ENCODE results near the gene ADGRL3. TPM values are rescaled to one million over a fixed set of nuclear protein-coding genes. Genes with fewer than 3 reads are reported as not detected.
"Not testable (repeated sequence)": the region's sequence is repeated elsewhere in the genome, so short reads cannot be mapped to it uniquely, and the experiment has no call there.

The ADGRL3 gene
- total and polyA plus RNA-seq, 3 experiments from 2014 or later = not detected

DNA sequence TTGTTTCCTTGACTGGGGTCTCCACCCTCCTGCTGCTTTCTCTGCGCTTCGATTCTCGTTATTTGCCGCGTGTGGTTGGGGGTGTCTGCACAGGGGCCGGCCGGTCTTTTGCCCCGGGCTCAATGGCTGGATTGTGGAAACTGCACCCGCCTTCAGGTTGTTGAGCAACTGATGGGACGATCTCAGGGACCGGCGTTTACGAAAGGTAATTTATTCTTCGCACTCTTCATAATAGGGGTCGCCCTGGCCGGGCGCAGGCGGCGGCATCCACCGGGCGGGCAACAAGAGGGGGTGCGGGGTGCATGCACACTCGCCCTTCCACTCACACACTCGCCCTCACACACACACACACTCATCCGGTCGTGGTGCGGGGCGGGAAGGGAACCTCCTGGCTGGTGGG, 1.4 kb downstream of the ADGRL3 start:
- Mint-ChIP-seq H3K36me3 (peaks cover 0 to 4% (median 0%) of the 10 kb centered on the region in 3 donors), H3K27ac (no peak overlapping the region)
- CTCF ChIA-PET = no interaction called here

DNA sequence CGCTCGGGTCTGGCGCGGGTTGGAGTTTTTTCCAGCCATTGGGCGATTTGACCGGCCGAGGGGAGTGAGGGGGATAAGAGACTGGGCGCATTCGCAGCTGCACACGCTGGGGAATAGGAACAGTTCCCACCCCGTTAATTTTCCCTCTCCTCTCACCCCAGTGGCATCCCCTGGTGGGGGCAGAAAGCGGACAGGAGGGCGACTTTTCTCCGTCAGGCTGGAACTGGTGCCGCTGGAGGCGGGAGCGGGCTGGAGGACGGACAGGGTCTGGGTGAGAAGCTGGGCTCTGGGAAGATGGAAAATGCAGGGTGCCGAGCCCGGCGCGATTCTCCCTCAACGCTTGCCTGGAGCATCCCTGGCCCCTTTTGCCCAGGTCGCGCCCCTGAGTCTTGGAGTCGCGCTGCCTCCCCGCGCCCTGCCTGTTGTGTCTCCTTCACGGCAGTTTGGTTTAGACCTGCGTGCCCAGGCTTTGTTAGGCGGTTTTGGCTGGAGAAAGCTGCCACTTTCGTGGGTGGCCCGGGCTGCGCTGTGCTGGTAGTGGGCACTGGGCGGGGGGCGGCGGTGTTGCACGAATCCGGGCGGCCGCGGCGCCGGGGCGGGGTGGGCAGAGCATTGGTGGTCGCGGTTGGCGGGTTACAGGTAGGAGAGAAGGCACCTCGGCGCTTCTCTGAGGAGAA, 2.0 kb downstream of the ADGRL3 start:
- Histone ChIP-seq H3K36me3 (ENCODE audit: insufficient read depth, low read length) (no peaks in the 10 kb centered on the region), H3K9me3 (ENCODE audit: low read length) (no peaks in the 10 kb centered on the region), H3K27me3 (ENCODE audit: insufficient read depth, low read length, poor library complexity, severe bottlenecking) (no peaks in the 10 kb centered on the region), H3K27ac (ENCODE audit: low read depth, low read length) (no peak overlapping the region), H3K4me3 (ENCODE audit: low read length) (no peak overlapping the region), H3K4me1 (ENCODE audit: insufficient read depth, low read length) (no peaks in the 10 kb centered on the region)
- Mint-ChIP-seq H3K27ac (no peak overlapping the region), H3K4me3 (no peak overlapping the region), H3K27me3 (peaks cover 27% of the 10 kb centered on the region in 2 donors), H3K9me3 (peaks cover 1 to 32% (median 12%) of the 10 kb centered on the region in 5 donors), H3K4me1 (no peaks in the 10 kb centered on the region), H3K36me3 (peaks cover 0 to 4% (median 0%) of the 10 kb centered on the region in 3 donors)
- no peak for DNase-seq
- CTCF ChIA-PET = no interaction called here
- POLR2A ChIA-PET = no interaction called here

More for the DNA sequence above, 1.4 kb downstream of the ADGRL3 start:
- Histone ChIP-seq H3K36me3 (ENCODE audit: insufficient read depth, low read length) (no peaks in the 10 kb centered on the region), H3K9me3 (ENCODE audit: low read length) (no peaks in the 10 kb centered on the region), H3K4me3 (ENCODE audit: low read length) (no peak overlapping the region), H3K27me3 (ENCODE audit: insufficient read depth, low read length, poor library complexity, severe bottlenecking) (no peaks in the 10 kb centered on the region), H3K4me1 (ENCODE audit: insufficient read depth, low read length) (no peaks in the 10 kb centered on the region), H3K27ac (ENCODE audit: low read depth, low read length) (no peak overlapping the region)
- POLR2A ChIA-PET = no interaction called here
- H3K9me3 Mint-ChIP-seq = peaks cover 0 to 32% (median 12%) of the 10 kb centered on the region in 5 donors
- peaks cover 27% of the 10 kb centered on the region in 2 donors for H3K27me3 Mint-ChIP-seq
- no peak for DNase-seq
- no peak overlapping the region for H3K4me3 Mint-ChIP-seq
- H3K4me1 Mint-ChIP-seq = no peaks in the 10 kb centered on the region

DNA sequence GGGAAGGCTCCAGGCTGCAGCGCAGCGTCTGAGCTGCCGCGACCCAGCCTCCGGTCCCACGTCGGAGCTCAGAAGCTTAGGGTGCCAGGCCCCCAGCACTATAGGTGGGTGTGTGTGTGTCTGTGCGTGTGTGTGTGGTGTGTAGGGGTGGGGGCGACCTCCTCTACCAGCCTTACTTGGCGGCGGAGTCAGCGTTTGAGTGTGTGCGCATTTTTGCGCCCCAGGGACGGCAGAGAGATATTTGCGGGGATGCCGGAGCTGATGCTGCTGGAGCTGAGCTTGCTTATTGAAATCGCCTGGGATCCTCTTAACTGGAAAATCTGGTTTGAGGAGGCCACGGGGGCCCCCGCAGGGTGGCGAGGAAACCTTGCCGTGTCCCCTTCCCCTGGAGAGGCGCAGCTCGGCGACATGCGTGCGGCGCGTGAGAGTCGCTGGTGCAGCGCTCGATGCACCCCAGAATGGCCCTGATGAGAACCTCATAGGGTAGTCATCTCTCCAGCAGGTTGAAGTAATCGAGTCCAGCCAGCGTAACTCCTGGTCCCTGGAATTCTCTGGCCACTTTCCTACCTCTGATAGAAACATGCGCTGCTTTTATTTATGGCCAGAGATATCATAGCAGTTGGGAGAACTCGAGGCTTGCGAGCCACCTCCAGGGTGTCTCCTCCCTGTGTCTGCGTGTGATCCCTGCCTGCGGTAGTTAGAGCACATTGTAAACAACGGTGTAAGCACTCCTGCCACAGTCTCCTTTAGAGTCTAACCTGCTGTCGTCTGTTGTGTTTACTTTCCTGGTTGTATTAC, 2.7 kb downstream of the ADGRL3 start:
- Mint-ChIP-seq H3K4me3 (no peak overlapping the region), H3K27ac (no peak overlapping the region), H3K36me3 (peaks cover 0 to 4% (median 0%) of the 10 kb centered on the region in 3 donors), H3K4me1 (no peaks in the 10 kb centered on the region), H3K9me3 (peaks cover 4 to 32% (median 13%) of the 10 kb centered on the region in 5 donors), H3K27me3 (peaks cover 27% of the 10 kb centered on the region in 2 donors)
- ChIA-PET CTCF (no interaction called here), POLR2A (no interaction called here)
- H3K27me3 ChIP-seq (ENCODE audit: insufficient read depth, low read length, poor library complexity, severe bottlenecking) = no peaks in the 10 kb centered on the region
- no peak for DNase-seq
- no peak overlapping the region for H3K27ac ChIP-seq (ENCODE audit: low read depth, low read length)
- H3K4me3 ChIP-seq (ENCODE audit: low read length) = no peak overlapping the region
- no peaks in the 10 kb centered on the region for H3K4me1 ChIP-seq (ENCODE audit: insufficient read depth, low read length)
- H3K9me3 ChIP-seq (ENCODE audit: low read length) = no peaks in the 10 kb centered on the region
- no peaks in the 10 kb centered on the region for H3K36me3 ChIP-seq (ENCODE audit: insufficient read depth, low read length)

DNA sequence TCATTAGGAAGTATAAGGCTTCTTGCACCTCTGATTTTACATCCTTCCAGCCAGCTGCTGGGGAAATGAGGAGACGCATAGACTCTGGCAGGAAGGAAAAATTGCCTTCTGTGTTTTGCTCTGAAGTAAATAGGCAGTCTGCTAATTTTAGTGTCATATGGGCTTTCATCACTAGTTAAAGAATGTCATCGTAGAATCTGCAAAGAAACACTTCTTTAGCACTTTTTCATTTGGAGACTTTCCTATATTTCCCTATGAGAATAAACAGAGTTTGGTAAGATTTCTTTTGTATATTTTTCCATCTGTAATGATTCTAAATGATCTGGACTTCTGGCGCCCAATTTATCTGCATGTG, 3.3 kb downstream of the ADGRL3 start:
- Mint-ChIP-seq H3K27ac (no peak overlapping the region), H3K4me1 (no peaks in the 10 kb centered on the region), H3K36me3 (peaks cover 0 to 4% (median 0%) of the 10 kb centered on the region in 3 donors), H3K4me3 (no peak overlapping the region), H3K27me3 (peaks cover 27% of the 10 kb centered on the region in 2 donors), H3K9me3 (peaks cover 10 to 34% (median 13%) of the 10 kb centered on the region in 5 donors)
- H3K4me1 ChIP-seq (ENCODE audit: insufficient read depth, low read length) = no peaks in the 10 kb centered on the region
- ChIA-PET CTCF (no interaction called here), POLR2A (no interaction called here)
- H3K27me3 ChIP-seq (ENCODE audit: insufficient read depth, low read length, poor library complexity, severe bottlenecking) = no peaks in the 10 kb centered on the region
- H3K4me3 ChIP-seq (ENCODE audit: low read length) = no peak overlapping the region
- no peaks in the 10 kb centered on the region for H3K36me3 ChIP-seq (ENCODE audit: insufficient read depth, low read length)
- no peaks in the 10 kb centered on the region for H3K9me3 ChIP-seq (ENCODE audit: low read length)
- H3K27ac ChIP-seq (ENCODE audit: low read depth, low read length) = no peak overlapping the region
- DNase-seq = no peak

DNA sequence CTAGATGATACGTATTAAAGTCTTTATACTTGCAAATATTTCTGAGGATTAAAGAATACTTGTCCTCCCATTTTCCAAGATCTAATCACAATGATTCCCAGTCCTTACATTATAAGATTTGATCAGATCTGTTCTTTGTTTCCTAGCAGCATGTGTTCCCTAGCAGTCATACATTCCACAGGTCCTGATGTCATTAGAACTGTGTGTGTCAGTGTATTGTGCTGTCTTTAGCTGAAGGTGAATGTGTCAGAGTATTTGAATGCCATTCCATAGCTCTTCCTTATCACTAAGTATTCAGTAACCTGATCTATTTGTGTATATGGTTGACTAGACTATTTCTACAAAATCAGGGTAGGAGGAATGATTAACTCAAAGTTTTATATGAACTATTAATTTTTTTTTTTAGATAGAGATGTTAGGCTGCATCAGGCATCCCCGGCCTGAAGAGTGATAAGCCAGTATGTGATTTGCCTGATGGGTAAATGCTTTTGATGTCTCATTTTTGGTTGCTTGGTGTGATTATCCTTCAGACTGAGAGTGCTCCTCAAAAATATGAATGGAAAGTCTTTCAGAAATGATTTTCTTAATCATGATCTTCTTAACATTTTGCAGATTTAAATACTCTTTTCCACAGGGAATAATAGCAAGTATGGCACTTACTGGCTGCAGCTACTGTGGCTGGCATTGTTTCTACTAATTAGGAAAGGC, 4.4 kb downstream of the ADGRL3 start:
- Histone ChIP-seq H3K4me3 (ENCODE audit: low read length) (no peak overlapping the region), H3K27me3 (ENCODE audit: insufficient read depth, low read length, poor library complexity, severe bottlenecking) (no peaks in the 10 kb centered on the region), H3K36me3 (ENCODE audit: insufficient read depth, low read length) (no peaks in the 10 kb centered on the region), H3K9me3 (ENCODE audit: low read length) (no peaks in the 10 kb centered on the region), H3K4me1 (ENCODE audit: insufficient read depth, low read length) (no peaks in the 10 kb centered on the region), H3K27ac (ENCODE audit: low read depth, low read length) (no peak overlapping the region)
- CTCF ChIA-PET = no interaction called here
- no peak overlapping the region for H3K4me3 Mint-ChIP-seq
- POLR2A ChIA-PET = no interaction called here
- peaks cover 9 to 25% (median 11%) of the 10 kb centered on the region in 5 donors for H3K9me3 Mint-ChIP-seq
- no peak for DNase-seq
- H3K4me1 Mint-ChIP-seq = no peaks in the 10 kb centered on the region
- H3K27me3 Mint-ChIP-seq = peaks cover 19 to 20% of the 10 kb centered on the region in 2 donors
- no peak overlapping the region for H3K27ac Mint-ChIP-seq
- peaks cover 0 to 2% (median 0%) of the 10 kb centered on the region in 3 donors for H3K36me3 Mint-ChIP-seq

GRCh38 chr4:61205066-61205465, 4.9 kb downstream of the ADGRL3 start:
- no peak overlapping the region for H3K27ac Mint-ChIP-seq
- H3K9me3 ChIP-seq (ENCODE audit: low read length) = no peaks in the 10 kb centered on the region
- no peaks in the 10 kb centered on the region for H3K27me3 ChIP-seq (ENCODE audit: insufficient read depth, low read length, poor library complexity, severe bottlenecking)
- ChIA-PET POLR2A (no interaction called here), CTCF (no interaction called here)
- DNase-seq = no peak
- H3K4me3 ChIP-seq (ENCODE audit: low read length) = no peak overlapping the region
- no peak overlapping the region for H3K27ac ChIP-seq (ENCODE audit: low read depth, low read length)
- H3K4me1 Mint-ChIP-seq = no peaks in the 10 kb centered on the region
- H3K36me3 ChIP-seq (ENCODE audit: insufficient read depth, low read length) = no peaks in the 10 kb centered on the region
- no peaks in the 10 kb centered on the region for H3K4me1 ChIP-seq (ENCODE audit: insufficient read depth, low read length)
- no peaks in the 10 kb centered on the region for H3K36me3 Mint-ChIP-seq
- H3K9me3 Mint-ChIP-seq = peaks cover 7 to 26% (median 12%) of the 10 kb centered on the region in 5 donors
- H3K4me3 Mint-ChIP-seq = no peak overlapping the region
- H3K27me3 Mint-ChIP-seq = peaks cover 16 to 18% of the 10 kb centered on the region in 2 donors

GRCh38 chr4:61207156-61207555, 7.0 kb downstream of the ADGRL3 start:
- POLR2A ChIA-PET; H3K4me3 Mint-ChIP-seq; H3K9me3 ChIP-seq (ENCODE audit: low read length); H3K27ac Mint-ChIP-seq; H3K36me3 Mint-ChIP-seq; H3K4me1 ChIP-seq (ENCODE audit: insufficient read depth, low read length); H3K4me3 ChIP-seq (ENCODE audit: low read length); H3K4me1 Mint-ChIP-seq; H3K36me3 ChIP-seq (ENCODE audit: insufficient read depth, low read length); CTCF ChIA-PET; H3K27me3 ChIP-seq (ENCODE audit: insufficient read depth, low read length, poor library complexity, severe bottlenecking); DNase-seq; H3K27ac ChIP-seq (ENCODE audit: low read depth, low read length): not testable (repeated sequence)
- peaks cover 6 to 13% of the 10 kb centered on the region in 2 donors for H3K27me3 Mint-ChIP-seq
- H3K9me3 Mint-ChIP-seq = peaks cover 5 to 24% (median 21%) of the 10 kb centered on the region in 5 donors
